Activated CD4-positive, CD25-positive, alpha-beta regulatory T cell (primary cell): ENCODE data around the gene LETM1.

ENCODE experiments used
- DNase-seq, 4 experiments: peaks; one replicate each; lab custom pipeline; 2025; lab: John Stamatoyannopoulos, UW

The LETM1 gene

GRCh38 chr4:1806596-1807331 is 49.2 kb downstream of the LETM1 start:
- no peak for DNase-seq

- no peak for DNase-seq
Measured at GRCh38 chr4:1806223-1806564, 49.8 kb downstream of the LETM1 start.

- no peak for DNase-seq
Measured at GRCh38 chr4:1805493-1806222, 50.3 kb downstream of the LETM1 start.

- no peak for DNase-seq
Measured at GRCh38 chr4:1804638-1805492, 51.1 kb downstream of the LETM1 start.

- no peak for DNase-seq
Measured at GRCh38 chr4:1803523-1804423, 52.2 kb downstream of the LETM1 start.

GRCh38 chr4:1802720-1803522 is 53.0 kb downstream of the LETM1 start:
- DNase-seq, result no peak

GRCh38 chr4:1802151-1802715 is 53.7 kb downstream of the LETM1 start:
- DNase-seq, result no peak

- DNase-seq, result no peak
Measured at GRCh38 chr4:1801286-1801958, 54.5 kb downstream of the LETM1 start.

GRCh38 chr4:1800805-1801204 is 55.2 kb downstream of the LETM1 start:
- no peak for DNase-seq

GRCh38 chr4:1799387-1800375 is 56.3 kb downstream of the LETM1 start:
- DNase-seq, result no peak

GRCh38 chr4:1798580-1799386 is 57.2 kb downstream of the LETM1 start:
- no peak for DNase-seq

GRCh38 chr4:1797861-1798579 is 57.9 kb downstream of the LETM1 start:
- DNase-seq, result no peak

GRCh38 chr4:1797298-1797860 is 58.6 kb downstream of the LETM1 start:
- DNase-seq, result no peak

GRCh38 chr4:1796486-1797204 is 59.3 kb downstream of the LETM1 start:
- no peak for DNase-seq

- no peak for DNase-seq
Measured at GRCh38 chr4:1795299-1796195, 60.4 kb downstream of the LETM1 start.
